Psoas muscle (tissue), 8 donors: Measurements from ENCODE around the gene MECR. TPM values are rescaled to one million over a fixed set of nuclear protein-coding genes. Genes with fewer than 3 reads are reported as not detected.

Experiments
- ATAC-seq, 4 donors: fragments of 200-7000 bp; cut with Tn5 transposase; one replicate each; pipeline ENCODE4 v1.9.1; 2020; ENCODE audit warnings: moderate library complexity in 3 of 4, mild to moderate bottlenecking in 2 of 4
- DNase-seq, 2 donors: peaks; one replicate each; pipeline ENCODE4 v3.0.0-alpha.2; 2020
- H3K27ac ChIP-seq: fragments of 200-600 bp; one replicate; pipeline ENCODE4 v1.8.0; 2022
- H3K27me3 ChIP-seq, 3 donors: fragments of 200-600 bp in 1 of 3; one replicate each; pipeline versions ENCODE4 v1.6.1 to v1.8.0; 2013 to 2022; ENCODE audit warnings: low read length in 2 of 3, mild to moderate bottlenecking in 2 of 3, moderate library complexity in 1 of 3; ENCODE audit not compliant: insufficient read depth in 3 of 3
- H3K36me3 ChIP-seq, 2 donors: fragments of 200-600 bp in 1 of 2; one replicate each; pipeline versions ENCODE4 v1.6.1 to v1.8.0; 2013 to 2022; ENCODE audit warnings: low read depth in 1 of 2, mild to moderate bottlenecking in 1 of 2, moderate library complexity in 1 of 2; ENCODE audit not compliant: insufficient read depth in 1 of 2
- H3K4me1 ChIP-seq: fragments of 200-600 bp; one replicate; pipeline ENCODE4 v1.8.0; 2022
- H3K4me3 ChIP-seq: fragments of 200-600 bp; one replicate; pipeline ENCODE4 v1.8.0; 2022; ENCODE audit warnings: mild to moderate bottlenecking
- H3K9me3 ChIP-seq: fragments of 200-600 bp; one replicate; pipeline ENCODE4 v1.8.0; 2022
- WGBS, 3 donors: extraction: QIAGEN DNeasy Blood & Tissue Kit; methylation state at CpG; one replicate each; pipeline versions ENCODE4 v1.1.6 to v1.1.7; 2013; 5-methylcytosine and 5-hydroxymethylcytosine counted together
- intact Hi-C, 2 donors: fragments of 100-400 bp; cut with DNase I; formaldehyde crosslinking; loops; one replicate each; pipeline versions ENCODE4 v1.11.0 to v1.14.2; 2022
- polyA plus RNA-seq, 3 donors: library from polyadenylated mRNA; stranded (reverse); fragments of 200-250 nt; gene quantifications; one replicate each; pipeline ENCODE4 v1.2.3, GENCODE V29; 2013
- total RNA-seq, 4 donors: library from RNA; stranded (reverse); fragmentation: NEBNext Ultra II Directional in 2 of 4; extraction: Animal tissue kit (Norgen Biotek cat#: 25700) in 2 of 4; gene quantifications; one replicate each; pipeline versions ENCODE4 v1.2.1 to v1.2.4, GENCODE V29; 2021 to 2023
- TF ChIP-seq, protein P1 (sequence below): fragments of 200-600 bp; IDR thresholded peaks from one replicate; pipeline ENCODE4 v1.8.0; 2022; ENCODE audit warnings: antibody characterized with exemption
- donor health status: healthy with polysubstance abuse.
- donor health status: DM: no; HTN: no; CAD: no; lungs with moderate emphysema.
- donor health status: Bipolar disorder and iron deficiency.
- donor health status: healthy.
- donor health status: DM: yes; HTN: yes; CAD: no.
- donor health status: DM: no; HTN: no; CAD: no.
- donor health status: DM: no; HTN: no; CAD: no.
- donor health status: DM: yes; HTN: yes; CAD: no.

The MECR gene
- total and polyA plus RNA-seq, 7 donors = 22.7 to 42.6 (median 36.8) TPM

GRCh38 chr1:29248409-29248808 is 17.7 kb upstream of the MECR start:
- no peak overlapping the region for H3K4me3 ChIP-seq
- 85 to 93% (median 90%) methylated on average over 2 of the region's 2 CpGs for WGBS, 3 donors
- peaks cover 6% of the 10 kb centered on the region for H3K4me1 ChIP-seq
- TF ChIP-seq, protein P1, sequence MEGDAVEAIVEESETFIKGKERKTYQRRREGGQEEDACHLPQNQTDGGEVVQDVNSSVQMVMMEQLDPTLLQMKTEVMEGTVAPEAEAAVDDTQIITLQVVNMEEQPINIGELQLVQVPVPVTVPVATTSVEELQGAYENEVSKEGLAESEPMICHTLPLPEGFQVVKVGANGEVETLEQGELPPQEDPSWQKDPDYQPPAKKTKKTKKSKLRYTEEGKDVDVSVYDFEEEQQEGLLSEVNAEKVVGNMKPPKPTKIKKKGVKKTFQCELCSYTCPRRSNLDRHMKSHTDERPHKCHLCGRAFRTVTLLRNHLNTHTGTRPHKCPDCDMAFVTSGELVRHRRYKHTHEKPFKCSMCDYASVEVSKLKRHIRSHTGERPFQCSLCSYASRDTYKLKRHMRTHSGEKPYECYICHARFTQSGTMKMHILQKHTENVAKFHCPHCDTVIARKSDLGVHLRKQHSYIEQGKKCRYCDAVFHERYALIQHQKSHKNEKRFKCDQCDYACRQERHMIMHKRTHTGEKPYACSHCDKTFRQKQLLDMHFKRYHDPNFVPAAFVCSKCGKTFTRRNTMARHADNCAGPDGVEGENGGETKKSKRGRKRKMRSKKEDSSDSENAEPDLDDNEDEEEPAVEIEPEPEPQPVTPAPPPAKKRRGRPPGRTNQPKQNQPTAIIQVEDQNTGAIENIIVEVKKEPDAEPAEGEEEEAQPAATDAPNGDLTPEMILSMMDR = no peak
- H3K27me3 ChIP-seq = no peaks in the 10 kb centered on the region
- intact Hi-C loops = no loop called here
- H3K9me3 ChIP-seq = no peaks in the 10 kb centered on the region
- no peak overlapping the region for H3K27ac ChIP-seq
- no peaks in the 10 kb centered on the region for H3K36me3 ChIP-seq
- DNase-seq (no peak), ATAC-seq (no peak)

GRCh38 chr1:29247571-29248273 is 17.0 kb upstream of the MECR start:
- intact Hi-C loops = no loop called here
- 82 to 90% (median 84%) methylated on average over 8 of the region's 8 CpGs for WGBS, 3 donors
- no peak for DNase-seq
- Histone ChIP-seq H3K27me3 (no peaks in the 10 kb centered on the region), H3K4me3 (no peak overlapping the region), H3K9me3 (no peaks in the 10 kb centered on the region), H3K36me3 (no peaks in the 10 kb centered on the region), H3K4me1 (peaks cover 6% of the 10 kb centered on the region), H3K27ac (no peak overlapping the region)
- ATAC-seq = no peak
- TF ChIP-seq, protein P1 = no peak

- H3K36me3 ChIP-seq = no peaks in the 10 kb centered on the region
- no peak overlapping the region for H3K4me3 ChIP-seq
- 35 to 47% (median 42%) methylated on average over 3 of the region's 3 CpGs for WGBS, 3 donors
- TF ChIP-seq, protein P1 = no peak
- peaks cover 6% of the 10 kb centered on the region for H3K4me1 ChIP-seq
- H3K27me3 ChIP-seq = no peaks in the 10 kb centered on the region
- H3K9me3 ChIP-seq = no peaks in the 10 kb centered on the region
- DNase-seq (no peak), ATAC-seq (peak in 1 of 4 donors; percentile 54)
- H3K27ac ChIP-seq = no peak overlapping the region
- intact Hi-C loops = no loop called here
Observed at GRCh38 chr1:29247044-29247443, 16.3 kb upstream of the MECR start.

DNA sequence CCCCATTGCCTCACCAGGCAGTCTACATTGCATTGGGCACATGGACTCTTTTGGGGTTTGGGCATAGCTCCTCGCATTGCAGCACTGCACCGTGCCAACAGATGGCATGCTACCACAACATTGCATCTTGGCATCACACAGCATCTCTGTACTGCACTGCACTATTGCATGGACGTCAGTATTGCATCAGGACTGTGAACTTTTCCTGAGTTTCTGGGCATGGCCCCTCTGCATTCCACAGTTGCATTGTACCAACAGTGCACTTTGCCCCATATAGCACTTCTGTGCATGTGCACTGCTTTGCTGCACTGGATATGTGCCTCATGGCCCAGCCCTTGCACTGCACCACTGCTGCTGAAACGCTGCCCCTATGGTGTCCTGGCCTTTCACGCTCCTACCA is 15.1 kb upstream of the MECR start:
- ATAC-seq = peak in 2 of 4 donors; percentile 26 to 62
- TF ChIP-seq, protein P1 = no peak

GRCh38 chr1:29245261-29245660 is 14.5 kb upstream of the MECR start:
- TF ChIP-seq, protein P1 = no peak
- ATAC-seq (no peak), DNase-seq (no peak)
- no peak overlapping the region for H3K27ac ChIP-seq
- no peak overlapping the region for H3K4me3 ChIP-seq
- H3K27me3 ChIP-seq = no peaks in the 10 kb centered on the region
- WGBS, 3 donors = 80 to 88% (median 81%) methylated on average over 6 of the region's 6 CpGs
- H3K4me1 ChIP-seq = peaks cover 6% of the 10 kb centered on the region
- no peaks in the 10 kb centered on the region for H3K36me3 ChIP-seq
- H3K9me3 ChIP-seq = no peaks in the 10 kb centered on the region
- intact Hi-C loops = no loop called here

More for the DNA sequence above, 15.1 kb upstream of the MECR start:
- 60 to 84% (median 70%) methylated on average over 5 of the region's 5 CpGs for WGBS, 3 donors
- H3K4me3 ChIP-seq = no peak overlapping the region
- DNase-seq = no peak
- no peaks in the 10 kb centered on the region for H3K27me3 ChIP-seq
- H3K9me3 ChIP-seq = no peaks in the 10 kb centered on the region
- H3K4me1 ChIP-seq = peaks cover 6% of the 10 kb centered on the region
- no peaks in the 10 kb centered on the region for H3K36me3 ChIP-seq
- no peak overlapping the region for H3K27ac ChIP-seq
- intact Hi-C loops = no loop called here
